HUES64 (cell line): ENCODE results near the gene COL4A2. TPM values are rescaled to one million over a fixed set of nuclear protein-coding genes. Genes with fewer than 3 reads are reported as not detected.

Source experiments
- H3K27ac ChIP-seq: 2 replicates; pipeline ENCODE4 v1.7.0; 2013; ENCODE audit warnings: low read depth, low read length, inconsistent platforms
- H3K27me3 ChIP-seq: 2 replicates; pipeline ENCODE4 v1.6.1; 2013; ENCODE audit warnings: mild to moderate bottlenecking, low read length; ENCODE audit not compliant: insufficient read depth
- H3K36me3 ChIP-seq: 2 replicates; pipeline ENCODE4 v1.6.1; 2013; ENCODE audit warnings: mild to moderate bottlenecking, low read length; ENCODE audit not compliant: insufficient read depth
- H3K4me1 ChIP-seq: 2 replicates; pipeline ENCODE4 v1.6.1; 2013; ENCODE audit warnings: mild to moderate bottlenecking, low read length, moderate library complexity; ENCODE audit not compliant: insufficient read depth
- H3K4me3 ChIP-seq: 2 replicates; pipeline ENCODE4 v1.5.1; 2013; ENCODE audit warnings: mild to moderate bottlenecking, low read length, moderate library complexity
- H3K9ac ChIP-seq: 2 replicates; pipeline ENCODE4 v1.6.1; 2013; ENCODE audit warnings: mild to moderate bottlenecking, low read depth, low read length
- H3K9me3 ChIP-seq: 2 replicates; pipeline ENCODE4 v1.6.1; 2013; ENCODE audit warnings: low read depth, low read length; ENCODE audit not compliant: insufficient read depth
- WGBS: fragments of 150-250, 120-280 bp; methylation state at CpG from one replicate; pipeline ENCODE4 v1.1.7; 2013; ENCODE audit warnings: missing lambda C conversion rate; 5-methylcytosine and 5-hydroxymethylcytosine counted together
- polyA plus RNA-seq, 2 experiments: library from polyadenylated mRNA; stranded (reverse); fragments of 50-300 nt; gene quantifications; one replicate each; pipeline ENCODE4 v1.2.3, GENCODE V29; 2013

Gene COL4A2
- polyA plus RNA-seq (2013, experiment 1 of 2), result 57.2 TPM
- 87.0 TPM for polyA plus RNA-seq (2013, experiment 2 of 2)

- peak within 1 kb of the TSS; percentile 64 for H3K27ac ChIP-seq
- under 1% methylated on average over 96 of the region's 96 CpGs for WGBS
- peaks cover 20% of the 10 kb centered on the region for H3K27me3 ChIP-seq
- H3K4me3 ChIP-seq, result peak within 1 kb of the TSS; percentile 75
- peaks cover 18% of the 10 kb centered on the region for H3K4me1 ChIP-seq
- H3K36me3 ChIP-seq, result peaks cover 14% of the 10 kb centered on the region; the same call in 1 of the 2 replicates
- H3K9ac ChIP-seq, result peak within 1 kb of the TSS; percentile 91
- no peaks in the 10 kb centered on the region for H3K9me3 ChIP-seq
Measured at GRCh38 chr13:110306960-110307766, at the start of gene COL4A2, which contains the start of gene COL4A1. Gene COL4A2, plus strand, starts transcription at chr13:110307284. Its CDS starts 620 bp downstream, at chr13:110307904. Gene COL4A1, minus strand, starts transcription at chr13:110307157. Its CDS starts 130 bp downstream, at chr13:110307027.

GRCh38 chr13:110257408-110257807 is 49.7 kb upstream of the COL4A2 start:
- Histone ChIP-seq H3K36me3 (no peaks in the 10 kb centered on the region), H3K9me3 (no peaks in the 10 kb centered on the region), H3K9ac (no peak overlapping the region), H3K4me3 (no peak overlapping the region), H3K27me3 (no peaks in the 10 kb centered on the region), H3K27ac (no peak overlapping the region), H3K4me1 (peaks cover 15% of the 10 kb centered on the region)
- 98% methylated on average over 3 of the region's 3 CpGs for WGBS

- Histone ChIP-seq H3K4me1 (peaks cover 20% of the 10 kb centered on the region), H3K27ac (no peak overlapping the region), H3K36me3 (no peaks in the 10 kb centered on the region), H3K9ac (no peak overlapping the region), H3K27me3 (no peaks in the 10 kb centered on the region), H3K9me3 (no peaks in the 10 kb centered on the region), H3K4me3 (no peak overlapping the region)
- WGBS, result 95% methylated on average over 12 of the region's 12 CpGs
Measured at GRCh38 chr13:110258876-110259631, 48.0 kb upstream of the COL4A2 start.

- Histone ChIP-seq H3K27me3 (no peaks in the 10 kb centered on the region), H3K9ac (no peak overlapping the region), H3K27ac (no peak overlapping the region), H3K4me3 (no peak overlapping the region), H3K9me3 (no peaks in the 10 kb centered on the region), H3K4me1 (peaks cover 26% of the 10 kb centered on the region), H3K36me3 (no peaks in the 10 kb centered on the region)
- 97% methylated on average over 5 of the region's 6 CpGs for WGBS
Measured at GRCh38 chr13:110259651-110260050, 47.4 kb upstream of the COL4A2 start.

GRCh38 chr13:110261166-110262081 is 45.7 kb upstream of the COL4A2 start:
- H3K36me3 ChIP-seq, result no peaks in the 10 kb centered on the region
- H3K4me3 ChIP-seq, result no peak overlapping the region
- H3K9ac ChIP-seq, result peak overlapping the region; percentile 35; the same call in 1 of the 2 replicates
- H3K27ac ChIP-seq, result 0 out of 2 replicates have a peak overlapping the region, but pooled peaks have one; percentile 18
- H3K9me3 ChIP-seq, result no peaks in the 10 kb centered on the region
- 81% methylated on average over 19 of the region's 19 CpGs for whole genome bisulfite sequencing
- H3K4me1 ChIP-seq, result peaks cover 43% of the 10 kb centered on the region
- H3K27me3 ChIP-seq, result no peaks in the 10 kb centered on the region

DNA sequence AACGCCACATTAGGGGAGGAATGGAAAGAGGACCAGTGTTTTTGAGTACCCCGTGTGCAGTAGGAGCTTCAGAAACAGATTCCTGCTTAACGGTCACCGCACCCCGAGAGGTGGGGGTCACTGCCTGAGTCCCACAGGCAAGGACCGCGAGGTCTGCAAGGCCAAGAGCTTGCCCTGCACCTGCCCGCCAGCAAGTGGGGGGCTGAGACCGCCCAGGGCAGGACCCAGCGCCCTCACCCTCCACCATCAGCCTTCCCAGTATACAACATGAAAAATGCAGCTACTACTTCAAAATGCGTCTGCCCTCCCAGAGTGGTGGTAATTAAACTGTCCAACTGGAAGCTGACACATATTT is 45.0 kb upstream of the COL4A2 start:
- Histone ChIP-seq H3K27me3 (no peaks in the 10 kb centered on the region), H3K9me3 (no peaks in the 10 kb centered on the region), H3K36me3 (no peaks in the 10 kb centered on the region), H3K9ac (no peak overlapping the region), H3K27ac (no peak overlapping the region), H3K4me1 (peaks cover 47% of the 10 kb centered on the region), H3K4me3 (no peak overlapping the region)
- WGBS, result 90% methylated on average over 11 of the region's 11 CpGs

DNA sequence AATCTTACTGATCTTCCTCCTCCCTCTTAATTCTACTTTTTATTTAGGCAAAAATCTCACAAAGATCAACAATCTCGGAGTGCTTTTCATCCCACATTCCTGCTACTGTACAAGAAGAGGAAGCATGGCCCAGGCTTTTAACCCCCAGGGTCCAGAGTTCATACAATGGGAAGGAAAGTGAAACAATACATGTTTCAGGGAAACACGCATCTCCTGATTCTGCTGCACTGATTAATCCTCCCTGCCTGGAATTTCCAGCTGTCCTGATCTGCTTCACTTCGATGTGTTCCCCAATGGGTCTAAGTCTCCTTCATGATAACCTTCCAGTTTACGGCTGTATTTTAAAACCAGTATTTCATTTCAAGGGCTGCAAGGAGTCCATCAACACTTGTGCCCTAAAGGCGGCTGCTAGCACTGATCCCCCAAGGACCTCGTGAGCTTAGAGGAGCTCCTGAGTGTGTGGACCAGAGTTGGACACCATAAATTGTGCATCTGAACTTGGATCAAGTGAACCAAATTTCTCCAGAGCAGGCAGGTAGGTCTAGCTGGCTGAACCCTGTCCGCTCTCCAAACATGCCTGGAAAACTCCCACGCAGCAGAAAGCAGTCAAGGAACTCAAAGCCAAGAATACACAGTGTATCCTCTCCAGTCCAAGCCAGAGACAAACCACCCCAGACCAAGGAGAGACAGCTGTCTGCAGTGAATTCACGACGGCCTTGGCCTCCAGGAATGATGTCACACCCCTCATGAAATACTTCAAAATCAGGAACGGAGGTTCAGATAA is 44.4 kb upstream of the COL4A2 start:
- H3K9ac ChIP-seq, result no peak overlapping the region
- H3K9me3 ChIP-seq, result no peaks in the 10 kb centered on the region
- H3K27ac ChIP-seq, result no peak overlapping the region
- H3K27me3 ChIP-seq, result no peaks in the 10 kb centered on the region
- H3K36me3 ChIP-seq, result no peaks in the 10 kb centered on the region
- no peak overlapping the region for H3K4me3 ChIP-seq
- 80% methylated on average over 11 of the region's 11 CpGs for WGBS
- peaks cover 52% of the 10 kb centered on the region for H3K4me1 ChIP-seq

DNA sequence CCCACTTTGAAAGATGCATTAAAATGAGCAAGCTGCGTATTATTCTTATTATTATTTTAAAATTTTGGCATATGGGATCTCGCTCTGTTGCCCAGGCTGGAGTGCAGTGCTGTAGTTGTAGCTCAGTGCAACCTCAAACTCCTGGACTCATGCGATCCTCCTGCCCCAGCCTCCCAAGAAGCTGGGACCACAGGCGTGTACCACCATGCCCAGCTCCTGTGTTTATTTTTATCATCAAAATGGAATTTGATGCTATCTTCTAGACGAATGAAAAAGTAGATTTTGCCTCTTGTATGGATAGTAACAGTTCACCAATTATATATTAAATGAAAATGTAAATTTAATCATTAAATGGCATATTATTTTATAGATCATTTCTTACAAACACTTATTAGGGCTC is 43.7 kb upstream of the COL4A2 start:
- Histone ChIP-seq H3K27me3 (no peaks in the 10 kb centered on the region), H3K9me3 (no peaks in the 10 kb centered on the region), H3K9ac (no peak overlapping the region), H3K4me1 (peaks cover 52% of the 10 kb centered on the region), H3K4me3 (no peak overlapping the region), H3K27ac (no peak overlapping the region), H3K36me3 (no peaks in the 10 kb centered on the region)
- 84% methylated on average over 4 of the region's 5 CpGs for WGBS

DNA sequence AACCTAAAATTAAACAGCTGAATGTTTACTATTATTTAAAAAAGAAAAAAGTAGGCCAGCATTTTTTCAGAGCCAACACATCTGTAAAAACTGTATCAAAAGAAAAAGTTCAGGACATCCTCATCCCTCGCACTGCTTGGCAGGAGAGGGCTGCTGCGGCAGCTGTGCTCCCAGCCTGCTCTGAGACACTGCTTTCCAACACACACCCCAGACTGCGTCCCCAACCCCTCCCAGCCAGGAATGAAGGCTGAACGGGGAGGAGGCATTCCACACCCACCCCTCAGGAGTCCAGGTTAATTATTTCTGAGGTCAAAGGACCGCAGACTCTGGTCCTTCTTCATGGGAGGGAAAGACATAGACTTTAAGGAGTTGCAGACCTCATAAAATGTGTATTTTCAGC is 43.2 kb upstream of the COL4A2 start:
- WGBS, result 70% methylated on average over 5 of the region's 5 CpGs
- H3K4me1 ChIP-seq, result peaks cover 52% of the 10 kb centered on the region
- no peak overlapping the region for H3K27ac ChIP-seq
- H3K36me3 ChIP-seq, result no peaks in the 10 kb centered on the region
- no peak overlapping the region for H3K4me3 ChIP-seq
- H3K27me3 ChIP-seq, result no peaks in the 10 kb centered on the region
- no peaks in the 10 kb centered on the region for H3K9me3 ChIP-seq
- H3K9ac ChIP-seq, result no peak overlapping the region; the same call in 1 of the 2 replicates

- Histone ChIP-seq H3K27ac (no peak overlapping the region), H3K27me3 (no peaks in the 10 kb centered on the region), H3K36me3 (no peaks in the 10 kb centered on the region), H3K9ac (no peak overlapping the region), H3K4me1 (peaks cover 52% of the 10 kb centered on the region), H3K4me3 (no peak overlapping the region), H3K9me3 (no peaks in the 10 kb centered on the region)
- 87% methylated on average over 11 of the region's 12 CpGs for WGBS
Measured at GRCh38 chr13:110264685-110265275, 42.3 kb upstream of the COL4A2 start.
